ENCODE measurements around the gene NLRP10. TPM values are rescaled to one million over a fixed set of nuclear protein-coding genes. Genes with fewer than 3 reads are reported as not detected.
A peak's percentile ranks its signal among the peaks of the same experiment; 100 is the strongest.

NLRP10 gene
- total and polyA plus RNA-seq, 2 of the 13 experiments (the other 11 are each of a cell fraction or from before 2014, with no cell fraction given) = not detected

DNA sequence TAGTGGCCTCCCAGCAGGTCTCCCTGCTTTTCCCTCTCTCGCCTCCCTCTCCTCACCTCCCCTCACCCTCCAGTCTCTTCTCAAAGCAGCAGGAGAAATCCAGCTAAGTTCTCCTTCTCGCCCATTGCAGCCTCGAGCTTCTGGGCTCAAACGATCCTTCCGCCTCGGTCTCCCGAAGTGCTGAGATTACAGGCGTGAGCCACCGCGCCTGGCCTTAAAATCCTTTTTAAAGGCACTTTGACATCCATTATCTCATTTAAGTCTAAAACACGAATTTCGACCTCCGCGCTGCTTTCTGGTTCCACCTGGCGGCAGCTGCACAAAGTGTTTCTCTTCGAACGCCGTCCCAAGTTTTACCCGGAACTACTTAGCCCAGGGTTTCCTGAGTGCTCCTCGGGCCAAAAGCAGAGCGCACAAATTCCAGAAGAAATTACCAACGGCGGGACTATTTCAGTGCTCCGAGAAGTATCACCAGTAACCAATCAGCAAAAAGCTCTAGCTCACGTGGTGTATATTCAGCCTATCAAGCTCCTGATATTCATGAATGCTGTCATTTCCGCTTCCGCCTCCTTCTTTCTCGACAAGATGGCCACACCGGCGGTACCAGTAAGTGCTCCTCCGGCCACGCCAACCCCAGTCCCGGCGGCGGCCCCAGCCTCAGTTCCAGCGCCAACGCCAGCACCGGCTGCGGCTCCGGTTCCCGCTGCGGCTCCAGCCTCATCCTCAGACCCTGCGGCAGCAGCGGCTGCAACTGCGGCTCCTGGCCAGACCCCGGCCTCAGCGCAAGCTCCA lies 21.7 kb upstream of the NLRP10 start, which contains the start of gene EIF3F (continued):
- no peak for TF ChIP-seq PRMT3 (CRISPR knock-in tag; IDR thresholded peaks at IDR 0.05; ENCODE audit: borderline replicate concordance, low read depth)
- no peak for TF ChIP-seq ZNF550 (CRISPR knock-in tag; IDR thresholded peaks at IDR 0.05; ENCODE audit: borderline replicate concordance)
- TF ChIP-seq RFXANK (CRISPR knock-in tag; IDR thresholded peaks at IDR 0.05) = peak; percentile 37; the same call in 1 of the 2 replicates
- peak; percentile 77 for TF ChIP-seq ZFY (CRISPR knock-in tag; IDR thresholded peaks at IDR 0.05)
- TF ChIP-seq ZNF652 (CRISPR knock-in tag; IDR thresholded peaks at IDR 0.05; ENCODE audit: borderline replicate concordance, low read depth) = no peak
- no peak for TF ChIP-seq MAFG (CRISPR knock-in tag; IDR thresholded peaks at IDR 0.05)
- no peak for TF ChIP-seq CEBPB (IDR thresholded peaks at IDR 0.05; ENCODE audit: borderline replicate concordance, low read depth, low read length)
- peak; percentile 81 for TF ChIP-seq ZNF430 (CRISPR knock-in tag; IDR thresholded peaks at IDR 0.05)
- TF ChIP-seq, protein P1, sequence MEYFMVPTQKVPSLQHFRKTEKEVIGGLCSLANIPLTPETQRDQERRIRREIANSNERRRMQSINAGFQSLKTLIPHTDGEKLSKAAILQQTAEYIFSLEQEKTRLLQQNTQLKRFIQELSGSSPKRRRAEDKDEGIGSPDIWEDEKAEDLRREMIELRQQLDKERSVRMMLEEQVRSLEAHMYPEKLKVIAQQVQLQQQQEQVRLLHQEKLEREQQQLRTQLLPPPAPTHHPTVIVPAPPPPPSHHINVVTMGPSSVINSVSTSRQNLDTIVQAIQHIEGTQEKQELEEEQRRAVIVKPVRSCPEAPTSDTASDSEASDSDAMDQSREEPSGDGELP (IDR thresholded peaks at IDR 0.05; ENCODE audit: borderline replicate concordance, low read depth) = 0 out of 2 replicates have a peak, but pooled peaks have one; percentile 41
- TF ChIP-seq ZNF883 (CRISPR knock-in tag; IDR thresholded peaks at IDR 0.05; ENCODE audit: not compliant biosample characterization) = no peak
- TF ChIP-seq, protein P2, sequence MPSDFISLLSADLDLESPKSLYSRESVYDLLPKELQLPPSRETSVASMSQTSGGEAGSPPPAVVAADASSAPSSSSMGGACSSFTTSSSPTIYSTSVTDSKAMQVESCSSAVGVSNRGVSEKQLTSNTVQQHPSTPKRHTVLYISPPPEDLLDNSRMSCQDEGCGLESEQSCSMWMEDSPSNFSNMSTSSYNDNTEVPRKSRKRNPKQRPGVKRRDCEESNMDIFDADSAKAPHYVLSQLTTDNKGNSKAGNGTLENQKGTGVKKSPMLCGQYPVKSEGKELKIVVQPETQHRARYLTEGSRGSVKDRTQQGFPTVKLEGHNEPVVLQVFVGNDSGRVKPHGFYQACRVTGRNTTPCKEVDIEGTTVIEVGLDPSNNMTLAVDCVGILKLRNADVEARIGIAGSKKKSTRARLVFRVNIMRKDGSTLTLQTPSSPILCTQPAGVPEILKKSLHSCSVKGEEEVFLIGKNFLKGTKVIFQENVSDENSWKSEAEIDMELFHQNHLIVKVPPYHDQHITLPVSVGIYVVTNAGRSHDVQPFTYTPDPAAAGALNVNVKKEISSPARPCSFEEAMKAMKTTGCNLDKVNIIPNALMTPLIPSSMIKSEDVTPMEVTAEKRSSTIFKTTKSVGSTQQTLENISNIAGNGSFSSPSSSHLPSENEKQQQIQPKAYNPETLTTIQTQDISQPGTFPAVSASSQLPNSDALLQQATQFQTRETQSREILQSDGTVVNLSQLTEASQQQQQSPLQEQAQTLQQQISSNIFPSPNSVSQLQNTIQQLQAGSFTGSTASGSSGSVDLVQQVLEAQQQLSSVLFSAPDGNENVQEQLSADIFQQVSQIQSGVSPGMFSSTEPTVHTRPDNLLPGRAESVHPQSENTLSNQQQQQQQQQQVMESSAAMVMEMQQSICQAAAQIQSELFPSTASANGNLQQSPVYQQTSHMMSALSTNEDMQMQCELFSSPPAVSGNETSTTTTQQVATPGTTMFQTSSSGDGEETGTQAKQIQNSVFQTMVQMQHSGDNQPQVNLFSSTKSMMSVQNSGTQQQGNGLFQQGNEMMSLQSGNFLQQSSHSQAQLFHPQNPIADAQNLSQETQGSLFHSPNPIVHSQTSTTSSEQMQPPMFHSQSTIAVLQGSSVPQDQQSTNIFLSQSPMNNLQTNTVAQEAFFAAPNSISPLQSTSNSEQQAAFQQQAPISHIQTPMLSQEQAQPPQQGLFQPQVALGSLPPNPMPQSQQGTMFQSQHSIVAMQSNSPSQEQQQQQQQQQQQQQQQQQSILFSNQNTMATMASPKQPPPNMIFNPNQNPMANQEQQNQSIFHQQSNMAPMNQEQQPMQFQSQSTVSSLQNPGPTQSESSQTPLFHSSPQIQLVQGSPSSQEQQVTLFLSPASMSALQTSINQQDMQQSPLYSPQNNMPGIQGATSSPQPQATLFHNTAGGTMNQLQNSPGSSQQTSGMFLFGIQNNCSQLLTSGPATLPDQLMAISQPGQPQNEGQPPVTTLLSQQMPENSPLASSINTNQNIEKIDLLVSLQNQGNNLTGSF (CRISPR knock-in tag; IDR thresholded peaks at IDR 0.05) = peak; percentile 79; the same call in 1 of the 2 replicates
- TF ChIP-seq, protein P3, sequence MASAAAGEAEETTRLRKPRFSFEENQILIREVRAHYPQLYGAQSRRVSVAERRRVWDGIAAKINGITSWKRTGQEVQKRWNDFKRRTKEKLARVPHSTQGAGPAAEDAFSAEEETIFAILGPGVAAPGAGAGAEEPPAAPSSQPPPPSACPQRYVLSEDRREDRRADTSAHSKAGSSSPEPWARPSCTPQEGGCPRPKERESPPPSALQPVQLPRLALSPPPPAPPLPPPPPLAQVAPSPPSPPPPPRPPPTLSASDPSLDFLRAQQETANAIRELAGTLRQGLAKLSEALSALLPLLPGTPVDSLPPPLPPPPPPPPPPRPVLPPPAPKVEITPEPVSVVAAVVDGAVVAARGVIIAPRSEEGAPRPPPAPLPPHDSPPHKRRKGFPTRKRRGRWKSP (CRISPR knock-in tag; IDR thresholded peaks at IDR 0.05) = peak; percentile 49; the same call in 1 of the 2 replicates
- 0 out of 2 replicates have a peak, but pooled peaks have one; percentile 55 for TF ChIP-seq SETDB1 (CRISPR knock-in tag; IDR thresholded peaks at IDR 0.05; ENCODE audit: borderline replicate concordance)
- peak; percentile 72 for TF ChIP-seq POLR2G (IDR thresholded peaks at IDR 0.05; ENCODE audit: low read depth, low read length)
- peak; percentile 57 to 71; a peak in 3 of 4 replicates for TF ChIP-seq POLR2A (IDR thresholded peaks at IDR 0.05; ENCODE audit: insufficient read depth in 1 of 2, low read depth in 2 of 2, low read length in 2 of 2)
- TF ChIP-seq, protein P4, sequence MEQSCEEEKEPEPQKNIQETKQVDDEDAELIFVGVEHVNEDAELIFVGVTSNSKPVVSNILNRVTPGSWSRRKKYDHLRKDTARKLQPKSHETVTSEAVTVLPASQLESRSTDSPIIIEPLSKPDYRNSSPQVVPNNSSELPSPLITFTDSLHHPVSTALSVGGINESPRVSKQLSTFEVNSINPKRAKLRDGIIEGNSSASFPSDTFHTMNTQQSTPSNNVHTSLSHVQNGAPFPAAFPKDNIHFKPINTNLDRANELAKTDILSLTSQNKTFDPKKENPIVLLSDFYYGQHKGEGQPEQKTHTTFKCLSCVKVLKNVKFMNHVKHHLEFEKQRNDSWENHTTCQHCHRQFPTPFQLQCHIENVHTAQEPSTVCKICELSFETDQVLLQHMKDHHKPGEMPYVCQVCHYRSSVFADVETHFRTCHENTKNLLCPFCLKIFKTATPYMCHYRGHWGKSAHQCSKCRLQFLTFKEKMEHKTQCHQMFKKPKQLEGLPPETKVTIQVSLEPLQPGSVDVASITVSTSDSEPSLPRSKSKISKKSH (CRISPR knock-in tag; IDR thresholded peaks at IDR 0.05; ENCODE audit: borderline replicate concordance) = no peak
- TF ChIP-seq ZNF567 (CRISPR knock-in tag; IDR thresholded peaks at IDR 0.05; ENCODE audit: borderline replicate concordance) = no peak
- TF ChIP-seq ZNF263 (CRISPR knock-in tag; IDR thresholded peaks at IDR 0.05) = peak; percentile 78
- peak; percentile 79; the same call in 1 of the 2 replicates for TF ChIP-seq KLF11 (CRISPR knock-in tag; IDR thresholded peaks at IDR 0.05)
